ENCODE measurements around the gene C12orf43.

DNA sequence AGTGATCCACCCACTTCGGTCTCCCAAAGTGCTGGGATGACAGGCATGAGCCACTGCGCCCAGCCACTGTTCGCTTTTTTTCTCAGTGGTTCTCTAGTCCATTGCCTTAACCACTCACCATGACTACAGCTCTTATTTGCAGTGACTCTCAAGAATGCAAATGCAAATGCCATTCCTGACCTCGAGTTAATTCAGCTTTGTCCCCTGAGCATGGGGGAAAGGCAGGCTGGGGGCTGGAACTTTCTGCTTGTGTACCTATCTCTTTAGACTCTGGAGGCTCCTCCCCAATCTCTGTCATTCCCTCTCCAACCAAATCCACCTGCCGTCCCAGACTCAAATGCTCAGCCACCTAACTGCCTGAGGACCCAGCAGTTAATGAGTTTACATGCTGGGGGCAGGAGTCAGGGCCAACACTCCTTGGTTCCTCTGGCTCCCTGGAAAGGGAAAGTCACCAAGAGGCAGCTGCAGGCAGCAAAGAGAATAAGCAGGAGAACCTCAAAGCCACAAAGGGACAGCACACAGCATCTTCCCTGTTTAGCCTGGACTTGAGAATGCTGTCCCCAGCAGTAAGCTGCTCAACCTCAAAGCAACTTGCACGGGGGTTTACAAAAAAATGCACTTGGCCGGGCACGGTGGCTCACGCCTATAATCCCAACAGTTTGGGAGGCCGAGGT is 43.3 kb downstream of the C12orf43 start:
- TF ChIP-seq, protein P1, sequence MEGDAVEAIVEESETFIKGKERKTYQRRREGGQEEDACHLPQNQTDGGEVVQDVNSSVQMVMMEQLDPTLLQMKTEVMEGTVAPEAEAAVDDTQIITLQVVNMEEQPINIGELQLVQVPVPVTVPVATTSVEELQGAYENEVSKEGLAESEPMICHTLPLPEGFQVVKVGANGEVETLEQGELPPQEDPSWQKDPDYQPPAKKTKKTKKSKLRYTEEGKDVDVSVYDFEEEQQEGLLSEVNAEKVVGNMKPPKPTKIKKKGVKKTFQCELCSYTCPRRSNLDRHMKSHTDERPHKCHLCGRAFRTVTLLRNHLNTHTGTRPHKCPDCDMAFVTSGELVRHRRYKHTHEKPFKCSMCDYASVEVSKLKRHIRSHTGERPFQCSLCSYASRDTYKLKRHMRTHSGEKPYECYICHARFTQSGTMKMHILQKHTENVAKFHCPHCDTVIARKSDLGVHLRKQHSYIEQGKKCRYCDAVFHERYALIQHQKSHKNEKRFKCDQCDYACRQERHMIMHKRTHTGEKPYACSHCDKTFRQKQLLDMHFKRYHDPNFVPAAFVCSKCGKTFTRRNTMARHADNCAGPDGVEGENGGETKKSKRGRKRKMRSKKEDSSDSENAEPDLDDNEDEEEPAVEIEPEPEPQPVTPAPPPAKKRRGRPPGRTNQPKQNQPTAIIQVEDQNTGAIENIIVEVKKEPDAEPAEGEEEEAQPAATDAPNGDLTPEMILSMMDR (IDR thresholded peaks at IDR 0.05): no peak
- TF ChIP-seq EZH2 (IDR thresholded peaks at IDR 0.05) (no peak), EZH2phosphoT487 (IDR thresholded peaks at IDR 0.05) (no peak)
